IPS-15b (cell line): ENCODE data around the gene KATNIP.
A peak's percentile ranks its signal among the peaks of the same experiment; 100 is the strongest.

Experiments
- H3K27me3 ChIP-seq: one replicate; pipeline ENCODE4 v1.6.1; 2013; ENCODE audit warnings: low read length; ENCODE audit not compliant: control insufficient read depth, insufficient read depth
- H3K36me3 ChIP-seq: one replicate; pipeline ENCODE4 v1.6.1; 2013; ENCODE audit warnings: low read length; ENCODE audit not compliant: control insufficient read depth, insufficient read depth
- H3K4me1 ChIP-seq: one replicate; pipeline ENCODE4 v1.6.1; 2013; ENCODE audit warnings: mild to moderate bottlenecking, low read length; ENCODE audit not compliant: control insufficient read depth, insufficient read depth
- H3K4me3 ChIP-seq: one replicate; pipeline ENCODE4 v1.5.1; 2013; ENCODE audit warnings: low read depth, low read length
- H3K9ac ChIP-seq: one replicate; pipeline ENCODE4 v1.6.1; 2013; ENCODE audit warnings: low read depth, mild to moderate bottlenecking, low read length
- H3K9me3 ChIP-seq: one replicate; pipeline ENCODE4 v1.6.1; 2013; ENCODE audit warnings: mild to moderate bottlenecking, low read length; ENCODE audit not compliant: control insufficient read depth, insufficient read depth

Gene KATNIP

DNA sequence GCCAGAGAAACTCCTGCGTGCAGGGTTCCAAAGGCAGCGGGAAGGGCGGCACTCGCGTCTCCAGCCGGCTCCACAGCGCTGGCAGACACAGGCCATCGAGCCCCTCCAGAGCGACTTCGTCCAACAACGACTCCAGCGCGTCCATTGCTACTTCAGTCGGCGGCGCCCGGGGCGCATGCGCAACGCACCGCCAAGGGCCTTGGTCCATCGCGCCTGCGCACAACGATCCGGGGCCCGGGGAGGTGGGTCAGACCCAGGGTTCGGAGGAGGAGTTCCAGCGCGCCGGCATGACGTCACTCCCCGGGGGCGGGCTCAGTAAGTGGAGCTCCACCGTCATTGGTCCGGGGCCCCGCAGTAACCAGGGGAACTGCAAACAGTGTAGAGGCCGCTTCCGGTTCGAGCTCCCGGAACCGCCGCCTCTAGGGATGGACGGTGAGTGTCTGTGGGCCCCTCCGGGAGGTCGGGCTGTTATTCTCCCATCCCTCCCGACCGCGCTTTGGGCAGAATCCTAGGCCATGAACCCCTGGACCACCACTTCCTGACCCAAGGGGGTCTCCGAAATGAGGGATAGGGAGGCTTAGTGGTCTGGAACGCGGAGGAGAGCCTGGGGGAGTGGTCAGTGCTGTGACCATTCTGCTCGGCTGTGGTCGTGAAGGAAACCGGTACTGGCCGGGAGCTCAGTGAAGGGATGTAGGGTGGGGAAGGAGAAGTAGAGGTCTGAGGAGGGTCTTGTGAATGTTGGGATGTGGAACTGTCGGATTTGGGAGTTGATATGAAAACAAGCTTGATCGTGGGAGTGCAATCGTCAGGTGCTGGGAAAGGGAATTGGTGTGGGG, at the start of gene KATNIP, which contains the start of gene GTF3C1:
TSS of gene KATNIP (plus strand) at position 399 of the 836 bp plus-strand sequence. CDS start at position 426, 27 bp downstream.
TSS of gene GTF3C1 (minus strand) at position 168 of the 836 bp plus-strand sequence. CDS start at position 145, 23 bp downstream.
- Histone ChIP-seq H3K9me3 (no peaks in the 10 kb centered on the region), H3K4me1 (peaks cover 5% of the 10 kb centered on the region), H3K9ac (peak within 1 kb of the TSS; percentile 47), H3K36me3 (peaks cover 3% of the 10 kb centered on the region), H3K27me3 (no peaks in the 10 kb centered on the region), H3K4me3 (peak within 1 kb of the TSS; percentile 90)

GRCh38 chr16:27500801-27501200, 49.1 kb upstream of the KATNIP start:
- H3K36me3 ChIP-seq = peaks cover 83% of the 10 kb centered on the region
- H3K9ac ChIP-seq = no peak overlapping the region
- H3K27me3 ChIP-seq = no peaks in the 10 kb centered on the region
- no peak overlapping the region for H3K4me3 ChIP-seq
- H3K9me3 ChIP-seq = no peaks in the 10 kb centered on the region
- H3K4me1 ChIP-seq = no peaks in the 10 kb centered on the region

GRCh38 chr16:27503662-27504061, 46.3 kb upstream of the KATNIP start:
- Histone ChIP-seq H3K9ac (no peak overlapping the region), H3K27me3 (no peaks in the 10 kb centered on the region), H3K36me3 (peaks cover 83% of the 10 kb centered on the region), H3K9me3 (no peaks in the 10 kb centered on the region), H3K4me1 (no peaks in the 10 kb centered on the region), H3K4me3 (no peak overlapping the region)

- no peak overlapping the region for H3K9ac ChIP-seq
- H3K4me3 ChIP-seq = no peak overlapping the region
- no peaks in the 10 kb centered on the region for H3K27me3 ChIP-seq
- peaks cover 79% of the 10 kb centered on the region for H3K36me3 ChIP-seq
- H3K9me3 ChIP-seq = no peaks in the 10 kb centered on the region
- H3K4me1 ChIP-seq = no peaks in the 10 kb centered on the region
Observed at GRCh38 chr16:27505297-27506236, 44.4 kb upstream of the KATNIP start.

- H3K4me1 ChIP-seq = no peaks in the 10 kb centered on the region
- H3K9ac ChIP-seq = no peak overlapping the region
- peaks cover 71% of the 10 kb centered on the region for H3K36me3 ChIP-seq
- H3K4me3 ChIP-seq = no peak overlapping the region
- no peaks in the 10 kb centered on the region for H3K27me3 ChIP-seq
- H3K9me3 ChIP-seq = no peaks in the 10 kb centered on the region
Observed at GRCh38 chr16:27506771-27507170, 43.2 kb upstream of the KATNIP start.

- no peaks in the 10 kb centered on the region for H3K27me3 ChIP-seq
- H3K4me1 ChIP-seq = no peaks in the 10 kb centered on the region
- no peak overlapping the region for H3K4me3 ChIP-seq
- peaks cover 58% of the 10 kb centered on the region for H3K36me3 ChIP-seq
- no peaks in the 10 kb centered on the region for H3K9me3 ChIP-seq
- H3K9ac ChIP-seq = no peak overlapping the region
Observed at GRCh38 chr16:27508476-27508875, 41.5 kb upstream of the KATNIP start.

DNA sequence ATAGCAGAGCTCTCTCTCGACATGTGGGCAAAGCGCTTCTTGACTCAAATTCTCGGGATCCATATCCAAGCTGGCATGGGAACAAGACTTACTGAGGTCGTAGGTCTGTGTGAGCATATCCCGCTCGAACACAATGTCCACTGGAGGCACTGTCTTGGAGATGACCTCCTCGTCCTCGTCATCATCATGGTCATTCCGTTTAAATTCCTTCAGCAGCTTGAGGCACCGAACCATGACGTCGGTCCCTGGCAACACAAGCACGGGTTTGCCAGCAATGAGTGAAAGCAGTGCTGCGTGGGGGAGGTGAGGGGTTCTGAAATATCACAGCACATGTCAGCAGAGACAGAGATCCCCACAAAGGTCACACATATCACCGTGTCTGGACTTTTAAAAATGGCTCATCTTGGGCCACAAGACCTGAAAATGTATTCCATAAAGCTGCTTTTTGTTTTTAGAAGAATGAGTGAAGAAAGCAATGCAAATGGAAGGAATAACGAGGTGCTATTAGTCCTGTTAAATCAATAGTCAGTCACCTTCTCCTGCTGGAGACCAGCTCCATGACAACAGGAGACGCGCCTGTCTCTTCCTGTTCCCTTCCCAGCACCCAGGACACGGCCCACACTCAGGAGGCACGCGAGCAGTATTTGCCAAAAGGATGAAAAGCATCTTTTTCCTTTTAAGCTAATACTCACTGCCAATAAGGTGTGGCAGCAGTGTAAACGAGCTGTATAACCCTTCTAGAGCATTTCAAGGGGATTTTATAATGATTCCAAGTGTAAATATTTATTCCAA, 38.1 kb upstream of the KATNIP start:
- Histone ChIP-seq H3K9me3 (no peaks in the 10 kb centered on the region), H3K4me1 (no peaks in the 10 kb centered on the region), H3K9ac (no peak overlapping the region), H3K4me3 (no peak overlapping the region), H3K36me3 (peaks cover 35% of the 10 kb centered on the region), H3K27me3 (no peaks in the 10 kb centered on the region)

DNA sequence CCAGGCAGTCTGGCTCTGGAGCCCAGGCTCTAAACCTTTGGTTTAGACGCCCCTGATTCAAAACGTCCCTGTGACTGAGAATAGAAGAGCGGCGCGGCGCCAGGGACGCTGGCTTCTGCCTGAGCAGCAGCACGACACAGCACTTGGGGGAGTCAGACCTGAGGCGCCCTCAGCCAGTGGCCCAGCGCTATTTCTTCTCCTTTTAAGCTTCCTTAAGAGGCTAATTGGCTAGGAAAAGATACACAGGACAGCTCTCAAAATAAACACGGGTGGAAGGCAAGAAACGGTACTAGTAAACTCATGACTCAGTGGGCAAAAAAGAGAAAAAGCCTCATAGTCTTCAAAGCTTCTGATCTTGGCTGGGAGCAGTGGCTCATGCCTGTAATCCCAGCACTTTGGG, 35.1 kb upstream of the KATNIP start:
- Histone ChIP-seq H3K36me3 (peaks cover 20% of the 10 kb centered on the region), H3K4me1 (no peaks in the 10 kb centered on the region), H3K9ac (no peak overlapping the region), H3K9me3 (no peaks in the 10 kb centered on the region), H3K4me3 (no peak overlapping the region), H3K27me3 (no peaks in the 10 kb centered on the region)

- Histone ChIP-seq H3K9me3 (no peaks in the 10 kb centered on the region), H3K9ac (no peak overlapping the region), H3K27me3 (no peaks in the 10 kb centered on the region), H3K4me1 (no peaks in the 10 kb centered on the region), H3K36me3 (peaks cover 20% of the 10 kb centered on the region), H3K4me3 (no peak overlapping the region)
Observed at GRCh38 chr16:27515874-27516353, 34.0 kb upstream of the KATNIP start.

DNA sequence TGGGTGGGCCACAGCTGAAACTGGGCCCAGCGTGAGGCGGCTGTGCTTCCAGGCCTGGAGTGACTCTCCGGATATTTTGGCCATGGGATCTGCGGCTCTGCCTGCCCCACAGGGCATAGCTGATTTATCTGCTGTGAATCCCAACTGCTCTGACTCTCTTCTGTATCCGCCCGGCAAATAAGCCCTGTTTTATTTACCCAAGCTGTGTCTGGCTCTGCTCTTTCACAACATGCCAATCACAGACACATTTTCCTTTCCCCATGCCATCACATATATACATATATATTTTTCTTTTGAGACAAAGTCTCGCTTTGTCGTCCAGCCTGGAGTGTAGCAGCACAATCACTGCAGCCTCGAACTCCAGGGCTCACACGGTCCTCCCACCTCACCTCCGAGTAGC, 33.6 kb upstream of the KATNIP start:
- no peak overlapping the region for H3K4me3 ChIP-seq
- no peaks in the 10 kb centered on the region for H3K9me3 ChIP-seq
- no peaks in the 10 kb centered on the region for H3K4me1 ChIP-seq
- H3K9ac ChIP-seq = no peak overlapping the region
- peaks cover 20% of the 10 kb centered on the region for H3K36me3 ChIP-seq
- no peaks in the 10 kb centered on the region for H3K27me3 ChIP-seq

GRCh38 chr16:27517664-27518063, 32.3 kb upstream of the KATNIP start:
- peaks cover 13% of the 10 kb centered on the region for H3K36me3 ChIP-seq

More at GRCh38 chr16:27517664-27518063, 32.3 kb upstream of the KATNIP start:
- H3K9me3 ChIP-seq = no peaks in the 10 kb centered on the region
- no peak overlapping the region for H3K4me3 ChIP-seq
- no peaks in the 10 kb centered on the region for H3K4me1 ChIP-seq
- H3K27me3 ChIP-seq = no peaks in the 10 kb centered on the region
- no peak overlapping the region for H3K9ac ChIP-seq
